ENCODE results near the gene CYP19A1. TPM values are rescaled to one million over a fixed set of nuclear protein-coding genes. Genes with fewer than 3 reads are reported as not detected.

CYP19A1 gene
- total RNA-seq, 1 donor from 2014 or later: 0.58 TPM

DNA sequence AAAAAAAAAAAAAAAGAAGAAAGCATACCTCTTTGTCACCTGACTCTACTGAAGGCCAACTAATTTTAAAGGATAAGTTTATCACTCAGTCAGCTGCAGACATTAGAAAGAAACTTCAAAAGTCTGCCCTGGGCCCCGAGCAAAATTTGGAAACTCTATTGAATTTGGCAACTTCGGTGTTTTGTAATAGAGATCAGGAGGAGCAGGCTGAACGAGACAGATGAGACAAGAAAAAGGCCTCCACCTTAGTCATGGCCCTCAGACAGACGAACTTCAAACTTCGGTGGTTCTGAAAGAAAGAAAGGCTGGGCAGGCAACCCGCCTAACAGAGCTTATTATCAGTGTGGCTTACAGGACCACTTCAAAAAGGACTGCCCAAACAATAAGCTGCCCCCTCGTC is 21.6 kb upstream of the CYP19A1 start:
- no peaks in the 10 kb centered on the region for H3K4me1 ChIP-seq
- H3K4me3 ChIP-seq: no peak overlapping the region
- H3K36me3 ChIP-seq: no peaks in the 10 kb centered on the region
- no peaks in the 10 kb centered on the region for H3K27me3 ChIP-seq
- no peaks in the 10 kb centered on the region for H3K9me3 ChIP-seq
- intact Hi-C loops (cut with DNase I): no loop called here
- ATAC-seq (no peak), DNase-seq (no peak)
- no peak overlapping the region for H3K27ac ChIP-seq
- TF ChIP-seq, protein P1, sequence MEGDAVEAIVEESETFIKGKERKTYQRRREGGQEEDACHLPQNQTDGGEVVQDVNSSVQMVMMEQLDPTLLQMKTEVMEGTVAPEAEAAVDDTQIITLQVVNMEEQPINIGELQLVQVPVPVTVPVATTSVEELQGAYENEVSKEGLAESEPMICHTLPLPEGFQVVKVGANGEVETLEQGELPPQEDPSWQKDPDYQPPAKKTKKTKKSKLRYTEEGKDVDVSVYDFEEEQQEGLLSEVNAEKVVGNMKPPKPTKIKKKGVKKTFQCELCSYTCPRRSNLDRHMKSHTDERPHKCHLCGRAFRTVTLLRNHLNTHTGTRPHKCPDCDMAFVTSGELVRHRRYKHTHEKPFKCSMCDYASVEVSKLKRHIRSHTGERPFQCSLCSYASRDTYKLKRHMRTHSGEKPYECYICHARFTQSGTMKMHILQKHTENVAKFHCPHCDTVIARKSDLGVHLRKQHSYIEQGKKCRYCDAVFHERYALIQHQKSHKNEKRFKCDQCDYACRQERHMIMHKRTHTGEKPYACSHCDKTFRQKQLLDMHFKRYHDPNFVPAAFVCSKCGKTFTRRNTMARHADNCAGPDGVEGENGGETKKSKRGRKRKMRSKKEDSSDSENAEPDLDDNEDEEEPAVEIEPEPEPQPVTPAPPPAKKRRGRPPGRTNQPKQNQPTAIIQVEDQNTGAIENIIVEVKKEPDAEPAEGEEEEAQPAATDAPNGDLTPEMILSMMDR (IDR thresholded peaks at IDR 0.05): no peak

DNA sequence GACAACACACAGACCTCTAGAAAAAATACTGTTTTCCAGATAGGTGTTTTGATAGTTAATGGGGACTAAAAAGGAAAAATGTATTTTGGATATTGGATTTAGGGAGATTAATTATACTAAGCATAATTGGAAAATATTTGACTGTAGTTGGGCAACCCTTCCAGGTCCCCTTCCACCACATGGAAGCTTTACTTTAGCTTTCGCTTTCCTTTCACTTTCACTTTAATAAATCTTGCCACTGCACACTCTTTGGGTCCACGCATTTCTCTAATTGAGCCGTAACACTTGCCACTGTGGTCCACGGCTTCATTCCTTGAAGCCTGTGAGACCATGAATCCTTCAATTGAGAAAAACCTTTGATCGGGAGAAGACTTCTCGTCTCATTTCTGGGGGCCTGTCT is 18.6 kb upstream of the CYP19A1 start:
- no peak for ATAC-seq
- H3K36me3 ChIP-seq: no peaks in the 10 kb centered on the region
- no peak overlapping the region for H3K27ac ChIP-seq
- TF ChIP-seq, protein P1 (IDR thresholded peaks at IDR 0.05): no peak
- intact Hi-C loops (cut with DNase I): no loop called here
- no peaks in the 10 kb centered on the region for H3K27me3 ChIP-seq
- DNase-seq: no peak
- no peaks in the 10 kb centered on the region for H3K9me3 ChIP-seq
- no peaks in the 10 kb centered on the region for H3K4me1 ChIP-seq
- H3K4me3 ChIP-seq: no peak overlapping the region

DNA sequence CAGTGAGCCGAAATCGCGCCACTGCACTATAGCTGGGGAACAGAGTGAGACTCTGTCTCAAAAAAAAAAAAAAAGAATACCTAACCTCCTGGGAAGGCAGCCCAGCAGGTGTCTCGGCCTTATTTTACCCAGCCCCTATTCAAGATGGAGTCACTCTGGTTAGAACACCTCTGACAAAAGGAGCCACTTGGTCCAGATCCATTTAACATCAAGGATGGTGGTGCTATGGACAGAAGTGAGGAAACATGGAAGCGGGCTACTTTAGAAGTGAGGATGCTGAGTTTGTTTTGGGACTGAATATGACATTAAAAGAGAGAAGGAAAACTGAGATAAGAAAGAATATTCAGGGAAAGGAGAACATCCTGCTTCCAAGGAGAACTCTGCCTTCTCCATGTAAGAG is 17.8 kb upstream of the CYP19A1 start:
- Histone ChIP-seq H3K4me3 (no peak overlapping the region), H3K36me3 (no peaks in the 10 kb centered on the region), H3K27me3 (no peaks in the 10 kb centered on the region), H3K4me1 (no peaks in the 10 kb centered on the region), H3K27ac (no peak overlapping the region), H3K9me3 (no peaks in the 10 kb centered on the region)
- no peak for ATAC-seq
- TF ChIP-seq, protein P1 (IDR thresholded peaks at IDR 0.05): no peak
- intact Hi-C loops (cut with DNase I): no loop called here
- DNase-seq: no peak

DNA sequence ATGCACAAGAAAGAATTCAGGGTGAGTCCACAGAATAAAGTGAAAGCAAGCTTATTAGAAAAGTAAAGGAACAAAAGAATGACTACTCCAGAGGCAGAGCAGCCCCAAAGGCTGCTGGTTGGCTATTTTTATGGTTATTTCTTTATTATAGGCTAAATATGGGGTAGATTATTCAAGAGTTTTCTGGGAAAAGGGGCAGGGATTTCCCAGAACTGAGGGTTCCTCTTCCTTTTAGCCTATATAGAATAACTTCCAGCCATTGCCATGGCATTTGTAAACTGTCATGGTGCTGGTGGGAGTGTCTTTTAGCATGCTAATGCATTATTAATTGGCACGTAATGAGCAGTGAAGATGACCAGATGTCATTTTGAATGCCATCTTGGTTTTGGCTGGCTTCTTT is 16.7 kb upstream of the CYP19A1 start:
- Histone ChIP-seq H3K4me3 (no peak overlapping the region), H3K27me3 (no peaks in the 10 kb centered on the region), H3K4me1 (no peaks in the 10 kb centered on the region)

DNA sequence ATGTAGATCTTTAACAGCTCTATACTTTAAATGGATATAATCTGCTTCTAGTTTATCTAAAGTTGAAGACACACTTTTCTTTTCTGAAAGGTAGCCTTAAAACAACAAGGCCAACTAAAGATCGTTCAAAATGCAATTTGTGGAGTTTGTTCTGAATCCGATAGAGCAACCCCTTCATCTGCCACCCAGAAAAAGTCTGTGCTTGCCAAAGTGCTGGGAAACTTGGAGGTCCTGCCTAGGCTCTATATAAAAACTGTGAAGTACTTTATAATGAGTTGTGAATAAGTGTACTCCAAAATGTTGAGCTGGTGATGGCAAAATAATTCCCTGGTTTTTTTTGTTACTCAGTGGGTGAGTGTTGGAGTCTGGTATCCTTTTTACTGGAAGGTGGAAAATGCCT is 15.6 kb upstream of the CYP19A1 start:
- no peaks in the 10 kb centered on the region for H3K9me3 ChIP-seq
- no peaks in the 10 kb centered on the region for H3K4me1 ChIP-seq
- no peak overlapping the region for H3K4me3 ChIP-seq
- H3K27ac ChIP-seq: no peak overlapping the region
- intact Hi-C loops (cut with DNase I): no loop called here
- DNase-seq: no peak
- ATAC-seq: no peak
- no peaks in the 10 kb centered on the region for H3K36me3 ChIP-seq
- H3K27me3 ChIP-seq: no peaks in the 10 kb centered on the region
- TF ChIP-seq, protein P1 (IDR thresholded peaks at IDR 0.05): no peak

More for the DNA sequence above, 16.7 kb upstream of the CYP19A1 start:
- no peak overlapping the region for H3K27ac ChIP-seq
- intact Hi-C loops (cut with DNase I): no loop called here
- ATAC-seq (no peak), DNase-seq (no peak)
- H3K36me3 ChIP-seq: no peaks in the 10 kb centered on the region
- H3K9me3 ChIP-seq: no peaks in the 10 kb centered on the region
- TF ChIP-seq, protein P1 (IDR thresholded peaks at IDR 0.05): no peak

DNA sequence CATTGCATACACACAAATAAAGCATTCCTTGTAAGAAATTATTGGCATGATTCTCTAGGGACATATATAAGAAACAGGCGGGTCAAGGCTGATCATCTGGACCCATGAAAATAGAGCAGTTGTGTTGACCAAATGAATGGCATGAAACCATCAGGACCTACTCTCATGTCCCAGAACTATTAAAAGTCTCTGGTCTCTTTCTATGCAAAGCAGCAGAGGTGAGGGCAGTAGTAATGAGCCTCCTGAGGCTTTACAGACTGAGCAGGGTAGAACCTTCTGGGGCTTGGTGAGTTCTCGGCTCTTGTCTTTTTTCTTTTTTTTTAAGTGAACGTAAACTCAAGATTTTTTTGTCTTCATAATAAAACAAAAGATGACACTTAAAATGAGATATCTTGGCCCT is 12.3 kb upstream of the CYP19A1 start:
- no peaks in the 10 kb centered on the region for H3K27me3 ChIP-seq
- no peaks in the 10 kb centered on the region for H3K4me1 ChIP-seq
- H3K4me3 ChIP-seq: no peak overlapping the region
- TF ChIP-seq, protein P1 (IDR thresholded peaks at IDR 0.05): no peak
- H3K36me3 ChIP-seq: no peaks in the 10 kb centered on the region
- intact Hi-C loops (cut with DNase I): no loop called here
- H3K27ac ChIP-seq: no peak overlapping the region
- no peaks in the 10 kb centered on the region for H3K9me3 ChIP-seq
- ATAC-seq (no peak), DNase-seq (no peak)
